B cell (primary cell): ENCODE measurements around the gene TWIST2. TPM values are rescaled to one million over a fixed set of nuclear protein-coding genes. Genes with fewer than 3 reads are reported as not detected.

Experiments used
- ATAC-seq: fragments of 200-7000 bp; cut with Tn5 transposase; one replicate; pipeline ENCODE4 v1.10.0; 2021; ENCODE audit warnings: low read depth, mild to moderate bottlenecking, moderate number of reproducible peaks, moderate library complexity
- CTCF ChIA-PET: fragments of 350-600 bp; sonication (Branson Sonifier 250); formaldehyde crosslinking; loops from one replicate; lab custom pipeline; 2021; ENCODE audit warnings: antibody characterized with exemption, inconsistent platforms; lab: Charles Lee
- POLR2A ChIA-PET: fragments of 350-600 bp; sonication (Branson Sonifier 250); formaldehyde crosslinking; loops from one replicate; lab custom pipeline; 2021; ENCODE audit warnings: antibody characterized with exemption; lab: Charles Lee
- DNase-seq: peaks from one replicate; pipeline ENCODE4 v3.0.0; 2013
- H2AFZ ChIP-seq: 2 replicates; pipeline ENCODE4 v1.6.1; 2012; ENCODE audit warnings: mild to moderate bottlenecking, low read depth, low read length; ENCODE audit not compliant: insufficient read depth, poor library complexity, severe bottlenecking
- H3K27ac ChIP-seq, 2 donors: 1 replicate in 1 of 2; 2 replicates in 1 of 2; pipeline ENCODE4 v1.5.1; 2012 to 2013; ENCODE audit warnings: low read length in 2 of 2, mild to moderate bottlenecking in 2 of 2, moderate library complexity in 1 of 2
- H3K27me3 ChIP-seq, 4 experiments: fragments of 200-600 bp in 1 of 4; sonication (generic) in 1 of 4; replicated peaks in 1 of 4; 1 replicate in 2 of 4; 2 replicates in 2 of 4; pipeline versions ENCODE4 v1.6.1 to v1.7.0; 2013 to 2016; ENCODE audit warnings: low read length in 3 of 4, mild to moderate bottlenecking in 2 of 4, mixed read lengths in 1 of 4, moderate library complexity in 1 of 4; ENCODE audit not compliant: insufficient read depth in 4 of 4, control insufficient read depth in 3 of 4; ENCODE audit errors: control extremely low read depth in 1 of 4
- H3K36me3 ChIP-seq, 2 experiments: replicated peaks in 1 of 2; 1 replicate in 1 of 2; 2 replicates in 1 of 2; pipeline versions ENCODE4 v1.6.1 to v1.7.1; 2013; ENCODE audit warnings: low read length in 1 of 2; ENCODE audit not compliant: insufficient read depth in 2 of 2, control insufficient read depth in 1 of 2; ENCODE audit errors: control extremely low read depth in 1 of 2, extremely low read depth in 1 of 2
- H3K4me1 ChIP-seq, 2 donors: fragments of 200-600 bp in 1 of 2; sonication (generic) in 1 of 2; 1 replicate in 1 of 2; 2 replicates in 1 of 2; pipeline versions ENCODE4 v1.5.1 to v1.6.1; 2013 to 2017; ENCODE audit warnings: low read length in 2 of 2; ENCODE audit not compliant: control insufficient read depth in 2 of 2, insufficient read depth in 2 of 2
- H3K4me2 ChIP-seq: replicated peaks from 2 replicates; pipeline ENCODE3; 2012; ENCODE audit warnings: mild to moderate bottlenecking, low read depth, low read length; ENCODE audit not compliant: poor library complexity, severe bottlenecking
- H3K4me3 ChIP-seq, 5 experiments: fragments of 200-600 bp in 1 of 5; sonication (generic) in 1 of 5; 1 replicate in 3 of 5; 2 replicates in 2 of 5; pipeline versions ENCODE4 v1.5.1 to v1.7.0; 2011 to 2016; ENCODE audit warnings: low read length in 4 of 5, mild to moderate bottlenecking in 4 of 5, low read depth in 2 of 5, control low read depth in 1 of 5, moderate library complexity in 1 of 5; ENCODE audit not compliant: insufficient read depth in 1 of 5; ENCODE audit errors: control extremely low read depth in 1 of 5, extremely low read depth in 1 of 5
- H3K79me2 ChIP-seq: fragments of 200-600 bp; sonication (generic); one replicate; pipeline ENCODE4 v1.6.0; 2016; ENCODE audit warnings: low read length; ENCODE audit not compliant: control insufficient read depth, insufficient read depth
- H3K9ac ChIP-seq: fragments of 200-600 bp; sonication (generic); 2 replicates; pipeline ENCODE4 v1.6.1; 2017; ENCODE audit warnings: mild to moderate bottlenecking, low read length, moderate library complexity
- H3K9me3 ChIP-seq, 3 donors: one replicate each; pipeline versions ENCODE4 v1.6.1 to v1.7.1; 2013; ENCODE audit warnings: low read length in 2 of 3; ENCODE audit not compliant: control insufficient read depth in 2 of 3, insufficient read depth in 1 of 3; ENCODE audit errors: control extremely low read depth in 1 of 3
- H4K20me1 ChIP-seq: 2 replicates; pipeline ENCODE4 v1.6.0; 2012; ENCODE audit warnings: mild to moderate bottlenecking, low read length; ENCODE audit not compliant: insufficient read depth, control insufficient read depth, poor library complexity, severe bottlenecking
- H3K27ac Mint-ChIP-seq: one replicate; pipeline ENCODE4 v1.8.0; 2021; ENCODE audit warnings: mixed read lengths
- H3K27me3 Mint-ChIP-seq: one replicate; pipeline ENCODE4 v1.8.0; 2021; ENCODE audit warnings: mixed read lengths
- H3K4me1 Mint-ChIP-seq: one replicate; pipeline ENCODE4 v1.8.0; 2021; ENCODE audit warnings: mixed read lengths
- H3K4me3 Mint-ChIP-seq: one replicate; pipeline ENCODE4 v1.8.0; 2021; ENCODE audit warnings: mixed read lengths
- H3K9me3 Mint-ChIP-seq: one replicate; pipeline ENCODE4 v1.8.0; 2022; ENCODE audit warnings: mixed read lengths; ENCODE audit not compliant: insufficient read depth
- CTCF ChIP-seq: fragments of 200-600 bp; IDR thresholded peaks from one replicate; pipeline ENCODE4 v1.8.0; 2022; ENCODE audit warnings: antibody characterized with exemption, mild to moderate bottlenecking
- EZH2 ChIP-seq: IDR thresholded peaks from 2 replicates; pipeline ENCODE4 v1.6.1; 2012; ENCODE audit warnings: borderline replicate concordance, low read depth, mild to moderate bottlenecking, moderate library complexity, low read length; ENCODE audit not compliant: insufficient read depth, poor library complexity, severe bottlenecking
- WGBS: methylation state at CpG from one replicate; pipeline ENCODE4 v1.1.5; 2013; ENCODE audit warnings: missing lambda C conversion rate; ENCODE audit not compliant: insufficient coverage; 5-methylcytosine and 5-hydroxymethylcytosine counted together
- intact Hi-C: fragments of 100-400 bp; cut with micrococcal nuclease; formaldehyde crosslinking; loops from one replicate; pipeline ENCODE4 v1.10.0; 2022
- polyA plus RNA-seq: library from polyadenylated mRNA; depleted of rRNA; stranded (reverse); fragments of >200 nt; gene quantifications from 2 replicates; pipeline ENCODE4 v1.2.3, GENCODE V29; 2012
- total RNA-seq, 2 donors: library from RNA; stranded (reverse); fragments of 120-200 nt in 1 of 2; gene quantifications; 1 replicate in 1 of 2; 2 replicates in 1 of 2; pipeline versions ENCODE4 v1.2.3 to v1.2.4, GENCODE V29; 2013 to 2022

TWIST2 gene
- total and polyA plus RNA-seq, 2 donors (not counting 1 experiment from before 2014, with no cell fraction given) = 0.07 TPM; not detected in 1

DNA sequence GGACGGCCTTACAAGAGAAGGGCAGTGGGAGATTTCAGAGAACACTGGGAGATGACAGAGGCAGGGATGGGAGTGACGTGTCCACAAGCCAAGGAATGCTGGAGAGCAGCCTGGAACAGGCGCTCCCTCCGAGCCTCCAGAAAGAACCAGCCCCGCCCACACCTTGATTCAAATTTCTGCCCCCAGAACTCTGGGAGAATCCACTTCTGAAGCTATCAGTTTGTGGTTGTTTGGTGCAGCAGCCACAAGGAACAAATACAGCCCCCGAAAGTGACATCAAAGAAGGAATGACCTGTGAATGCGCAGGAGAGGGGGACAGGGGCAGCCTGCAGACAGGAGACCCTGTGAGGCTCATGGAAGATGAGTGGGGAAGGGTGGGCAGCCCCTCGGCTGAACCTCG, 67.3 kb downstream of the TWIST2 start:
- H3K9ac ChIP-seq = no peak overlapping the region
- H3K4me3 ChIP-seq = no peak overlapping the region
- Mint-ChIP-seq H3K4me3 (no peak overlapping the region), H3K4me1 (no peaks in the 10 kb centered on the region), H3K9me3 (no peaks in the 10 kb centered on the region), H3K27me3 (peaks cover 6% of the 10 kb centered on the region), H3K27ac (no peak overlapping the region)
- no peaks in the 10 kb centered on the region for H4K20me1 ChIP-seq
- DNase-seq = no peak
- TF ChIP-seq CTCF (no peak), EZH2 (no peak)
- ChIA-PET CTCF (no interaction called here), POLR2A (no interaction called here)
- ATAC-seq = no peak
- no peaks in the 10 kb centered on the region for H3K4me1 ChIP-seq
- H3K27me3 ChIP-seq = no peaks in the 10 kb centered on the region
- intact Hi-C loops = no loop called here
- 61% methylated on average over 6 of the region's 9 CpGs for WGBS
- H3K4me2 ChIP-seq = no peak overlapping the region
- H3K79me2 ChIP-seq = no peaks in the 10 kb centered on the region
- no peak overlapping the region for H2AFZ ChIP-seq
- no peak overlapping the region for H3K27ac ChIP-seq
- H3K36me3 ChIP-seq = no peaks in the 10 kb centered on the region
- H3K9me3 ChIP-seq = peaks cover 0 to 13% (median 0%) of the 10 kb centered on the region in 3 donors

- Mint-ChIP-seq H3K27me3 (peaks cover 6% of the 10 kb centered on the region), H3K4me1 (no peaks in the 10 kb centered on the region), H3K9me3 (no peaks in the 10 kb centered on the region), H3K4me3 (no peak overlapping the region), H3K27ac (no peak overlapping the region)
- peaks cover 0 to 13% (median 0%) of the 10 kb centered on the region in 3 donors for H3K9me3 ChIP-seq
- H3K79me2 ChIP-seq = no peaks in the 10 kb centered on the region
- H2AFZ ChIP-seq = no peak overlapping the region
- no peak overlapping the region for H3K9ac ChIP-seq
- ChIA-PET CTCF (no interaction called here), POLR2A (no interaction called here)
- H3K4me2 ChIP-seq = no peak overlapping the region
- H4K20me1 ChIP-seq = no peaks in the 10 kb centered on the region
- intact Hi-C loops = no loop called here
- no peak overlapping the region for H3K27ac ChIP-seq
- no peaks in the 10 kb centered on the region for H3K27me3 ChIP-seq
- WGBS = 63% methylated on average over 3 of the region's 5 CpGs
- H3K4me1 ChIP-seq = no peaks in the 10 kb centered on the region
- DNase-seq = no peak
- no peak overlapping the region for H3K4me3 ChIP-seq
- no peaks in the 10 kb centered on the region for H3K36me3 ChIP-seq
- TF ChIP-seq CTCF = no peak
- TF ChIP-seq EZH2 = no peak
- ATAC-seq = no peak
Measured at GRCh38 chr2:238915596-238915995, 67.7 kb downstream of the TWIST2 start.
